ENCODE results near the gene XPO5.

The XPO5 gene

GRCh38 chr6:43522547-43523261, 53.1 kb downstream of the XPO5 start:
- intact Hi-C loops (cut with DNase I): no loop called here
- peak in 1 of 10 donors; percentile 35 for DNase-seq

- intact Hi-C loops (cut with DNase I): no loop called here
- DNase-seq: peak in 2 of 10 donors; percentile 12 to 16
Measured at GRCh38 chr6:43521836-43522235, 54.0 kb downstream of the XPO5 start.

GRCh38 chr6:43520097-43520496, 55.7 kb downstream of the XPO5 start:
- peak in 2 of 10 donors; percentile 16 to 17 for DNase-seq
- intact Hi-C loops (cut with DNase I): no loop called here

- DNase-seq: no peak
- intact Hi-C loops (cut with DNase I): loop anchor here (5.0 kb wide), 2 partner anchors 60 to 150 kb away; partner anchors contain the start of genes POLH, XPO5 and ZNF318
Measured at GRCh38 chr6:43517505-43518357, 58.1 kb downstream of the XPO5 start.

- peak; percentile 92 to 99 (median 98) for DNase-seq
- intact Hi-C loops (cut with DNase I): loop anchor here (5.0 kb wide), 2 partner anchors 60 to 150 kb away; partner anchors contain the start of genes POLH, XPO5 and ZNF318
Measured at GRCh38 chr6:43516697-43517504, 58.9 kb downstream of the XPO5 start, which contains the start of the genes POLR1C and YIPF3. POLR1C (plus strand) TSS chr6:43517089; CDS start chr6:43517110, 21 bp downstream. YIPF3 (minus strand) TSS chr6:43516926; CDS start chr6:43516807, 119 bp downstream.

GRCh38 chr6:43516367-43516696, 59.5 kb downstream of the XPO5 start:
- intact Hi-C loops (cut with DNase I): loop anchor here (5.0 kb wide), 2 partner anchors 61 to 149 kb away; partner anchors contain the start of genes POLH, XPO5 and ZNF318
- no peak for DNase-seq

GRCh38 chr6:43515808-43516207, 60.0 kb downstream of the XPO5 start:
- intact Hi-C loops (cut with DNase I): loop anchor here (5.0 kb wide), 2 partner anchors 61 to 149 kb away; partner anchors contain the start of genes POLH, XPO5 and ZNF318
- peak in 1 of 10 donors; percentile 29 for DNase-seq

GRCh38 chr6:43511824-43512415, 63.9 kb downstream of the XPO5 start:
- intact Hi-C loops (cut with DNase I): loop anchor here (1.0 kb wide), 1 partner anchor 35 kb away; the partner anchor contains the start of gene TJAP1
- DNase-seq: peak in 1 of 10 donors; percentile 41

GRCh38 chr6:43510827-43511163, 65.0 kb downstream of the XPO5 start:
- peak in 1 of 10 donors; percentile 78 for DNase-seq
- intact Hi-C loops (cut with DNase I): no loop called here

- DNase-seq: peak; percentile 79 to 98 (median 88)
- intact Hi-C loops (cut with DNase I): loop anchor here (10.0 kb wide), 1 partner anchor 245 kb away; no protein-coding TSS in a partner anchor
Measured at GRCh38 chr6:43509984-43510826, 65.6 kb downstream of the XPO5 start, which contains the start of gene LRRC73. LRRC73 (minus strand) TSS chr6:43510346; CDS start chr6:43509785, 561 bp downstream.

GRCh38 chr6:43509142-43509983, 66.5 kb downstream of the XPO5 start:
- peak in 2 of 10 donors; percentile 82 to 89 for DNase-seq
- intact Hi-C loops (cut with DNase I): loop anchor here (10.0 kb wide), 1 partner anchor 245 kb away; no protein-coding TSS in a partner anchor

- DNase-seq: peak in 1 of 10 donors; percentile 72
- intact Hi-C loops (cut with DNase I): loop anchor here (10.0 kb wide), 1 partner anchor 244 kb away; no protein-coding TSS in a partner anchor
Measured at GRCh38 chr6:43508481-43509141, 67.2 kb downstream of the XPO5 start.

- intact Hi-C loops (cut with DNase I): loop anchor here (2.0 to 10.0 kb wide), 2 partner anchors 52 to 242 kb away; partner anchors contain the start of gene DLK2
- peak; percentile 57 to 96 (median 85) for DNase-seq
Measured at GRCh38 chr6:43506667-43507471, 69.0 kb downstream of the XPO5 start.

- peak in 1 of 10 donors; percentile 34 for DNase-seq
Measured at GRCh38 chr6:43506171-43506570, 69.7 kb downstream of the XPO5 start.

GRCh38 chr6:43505718-43506117, 70.1 kb downstream of the XPO5 start:
- intact Hi-C loops (cut with DNase I): loop anchor here (2.0 to 10.0 kb wide), 2 partner anchors 51 to 241 kb away; partner anchors contain the start of gene DLK2
- peak in 1 of 10 donors; percentile 83 for DNase-seq

More at GRCh38 chr6:43506171-43506570, 69.7 kb downstream of the XPO5 start:
- intact Hi-C loops (cut with DNase I): loop anchor here (2.0 to 10.0 kb wide), 2 partner anchors 51 to 241 kb away; partner anchors contain the start of gene DLK2
